ENCODE data around the gene TSSK3. TPM values are rescaled to one million over a fixed set of nuclear protein-coding genes. Genes with fewer than 3 reads are reported as not detected.

Gene TSSK3
- total and polyA plus RNA-seq, 4 donors: 0.14 to 0.50 TPM; not detected in 2

DNA sequence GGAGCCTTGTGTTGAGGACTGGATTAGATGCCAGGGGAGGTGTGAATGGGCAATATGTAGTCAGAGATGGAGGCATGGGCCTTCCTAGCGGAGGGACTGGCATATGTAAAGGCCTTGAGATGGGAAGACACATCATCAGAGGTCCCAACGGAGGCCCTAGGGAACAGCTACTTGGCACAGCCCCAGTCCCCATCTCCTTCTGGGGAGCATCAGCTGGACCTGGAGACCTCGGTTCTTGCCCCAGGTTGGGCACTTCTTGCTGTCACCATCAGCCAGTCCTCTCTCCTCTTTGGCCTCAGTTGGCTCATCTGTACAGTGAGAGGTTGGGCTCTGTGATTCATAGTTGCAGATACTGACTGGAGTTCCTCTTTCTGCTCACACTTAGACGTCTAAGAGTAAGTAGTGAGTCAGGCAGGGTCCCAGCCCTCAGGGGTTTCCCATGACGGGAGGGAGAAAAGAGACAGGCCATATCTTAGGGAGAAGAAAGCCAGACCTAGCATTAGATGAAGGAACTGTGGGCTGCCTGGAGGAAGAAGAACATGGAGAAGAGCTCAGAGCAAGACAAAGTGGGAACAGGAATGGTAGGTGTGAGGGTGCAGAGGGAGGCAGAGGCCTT lies 22.9 kb upstream of the TSSK3 start (continued):
- TF ChIP-seq, protein P1, sequence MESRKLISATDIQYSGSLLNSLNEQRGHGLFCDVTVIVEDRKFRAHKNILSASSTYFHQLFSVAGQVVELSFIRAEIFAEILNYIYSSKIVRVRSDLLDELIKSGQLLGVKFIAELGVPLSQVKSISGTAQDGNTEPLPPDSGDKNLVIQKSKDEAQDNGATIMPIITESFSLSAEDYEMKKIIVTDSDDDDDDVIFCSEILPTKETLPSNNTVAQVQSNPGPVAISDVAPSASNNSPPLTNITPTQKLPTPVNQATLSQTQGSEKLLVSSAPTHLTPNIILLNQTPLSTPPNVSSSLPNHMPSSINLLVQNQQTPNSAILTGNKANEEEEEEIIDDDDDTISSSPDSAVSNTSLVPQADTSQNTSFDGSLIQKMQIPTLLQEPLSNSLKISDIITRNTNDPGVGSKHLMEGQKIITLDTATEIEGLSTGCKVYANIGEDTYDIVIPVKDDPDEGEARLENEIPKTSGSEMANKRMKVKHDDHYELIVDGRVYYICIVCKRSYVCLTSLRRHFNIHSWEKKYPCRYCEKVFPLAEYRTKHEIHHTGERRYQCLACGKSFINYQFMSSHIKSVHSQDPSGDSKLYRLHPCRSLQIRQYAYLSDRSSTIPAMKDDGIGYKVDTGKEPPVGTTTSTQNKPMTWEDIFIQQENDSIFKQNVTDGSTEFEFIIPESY (IDR thresholded peaks at IDR 0.05): no peak
- TF ChIP-seq FOXA2 (IDR thresholded peaks at IDR 0.05) (no peak), EGR1 (IDR thresholded peaks at IDR 0.05; ENCODE audit: low read depth in 2 of 2) (no peak), TAF1 (conservative IDR thresholded peaks at IDR 0.05) (no peak), RXRA (IDR thresholded peaks at IDR 0.05) (no peak), YY1 (IDR thresholded peaks at IDR 0.05) (no peak)

DNA sequence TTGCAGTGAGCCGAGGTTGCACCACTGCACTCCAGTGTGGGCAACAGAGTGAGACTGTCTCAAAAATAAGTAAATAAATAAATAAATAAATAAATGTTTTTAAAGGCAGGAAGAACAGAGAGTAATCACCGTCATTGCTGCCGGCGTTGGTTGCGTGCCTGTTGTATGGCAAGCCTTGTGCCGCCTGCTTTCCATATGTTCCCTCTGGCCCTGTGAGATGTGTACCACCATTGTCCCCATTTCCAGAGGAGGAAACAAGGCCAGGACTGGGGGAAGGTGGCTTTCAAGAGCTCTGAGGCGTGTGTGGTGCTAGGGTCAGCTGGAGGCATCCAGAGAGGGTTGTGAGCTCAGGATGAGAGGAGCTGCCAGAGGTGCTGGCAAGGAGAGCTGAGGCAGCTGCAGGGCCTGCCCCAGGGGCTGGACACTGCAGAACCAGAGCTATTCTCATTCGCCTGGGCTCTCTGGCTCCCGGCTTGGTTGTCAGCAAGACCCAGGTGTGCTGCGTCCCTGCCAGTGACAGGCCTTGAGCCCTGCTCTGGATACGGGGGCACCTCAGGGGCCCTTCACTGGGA lies 21.1 kb upstream of the TSSK3 start:
- Histone ChIP-seq H3K36me3 (ENCODE audit: control insufficient read depth in 4 of 4, insufficient read depth in 3 of 4, low read depth in 1 of 4, low read length in 3 of 4) (no peaks in the 10 kb centered on the region), H3K9me3 (ENCODE audit: control insufficient read depth in 4 of 4, low read length in 3 of 4) (no peaks in the 10 kb centered on the region), H3K9ac (ENCODE audit: low read depth in 1 of 2, low read length in 2 of 2) (no peak overlapping the region), H3K27me3 (ENCODE audit: control insufficient read depth in 4 of 4, insufficient read depth in 4 of 4, low read length in 3 of 4) (no peaks in the 10 kb centered on the region), H3K4me3 (ENCODE audit: low read depth in 1 of 3, low read length in 3 of 3) (no peak overlapping the region), H3K27ac (ENCODE audit: low read depth in 1 of 2, low read length in 2 of 2) (no peak overlapping the region), H3K4me1 (ENCODE audit: control insufficient read depth in 4 of 4, insufficient read depth in 4 of 4, low read length in 3 of 4) (peaks cover 2 to 11% (median 5%) of the 10 kb centered on the region in 4 donors)
- WGBS: 95% methylated on average over 11 of the region's 11 CpGs
- TF ChIP-seq, protein P2, sequence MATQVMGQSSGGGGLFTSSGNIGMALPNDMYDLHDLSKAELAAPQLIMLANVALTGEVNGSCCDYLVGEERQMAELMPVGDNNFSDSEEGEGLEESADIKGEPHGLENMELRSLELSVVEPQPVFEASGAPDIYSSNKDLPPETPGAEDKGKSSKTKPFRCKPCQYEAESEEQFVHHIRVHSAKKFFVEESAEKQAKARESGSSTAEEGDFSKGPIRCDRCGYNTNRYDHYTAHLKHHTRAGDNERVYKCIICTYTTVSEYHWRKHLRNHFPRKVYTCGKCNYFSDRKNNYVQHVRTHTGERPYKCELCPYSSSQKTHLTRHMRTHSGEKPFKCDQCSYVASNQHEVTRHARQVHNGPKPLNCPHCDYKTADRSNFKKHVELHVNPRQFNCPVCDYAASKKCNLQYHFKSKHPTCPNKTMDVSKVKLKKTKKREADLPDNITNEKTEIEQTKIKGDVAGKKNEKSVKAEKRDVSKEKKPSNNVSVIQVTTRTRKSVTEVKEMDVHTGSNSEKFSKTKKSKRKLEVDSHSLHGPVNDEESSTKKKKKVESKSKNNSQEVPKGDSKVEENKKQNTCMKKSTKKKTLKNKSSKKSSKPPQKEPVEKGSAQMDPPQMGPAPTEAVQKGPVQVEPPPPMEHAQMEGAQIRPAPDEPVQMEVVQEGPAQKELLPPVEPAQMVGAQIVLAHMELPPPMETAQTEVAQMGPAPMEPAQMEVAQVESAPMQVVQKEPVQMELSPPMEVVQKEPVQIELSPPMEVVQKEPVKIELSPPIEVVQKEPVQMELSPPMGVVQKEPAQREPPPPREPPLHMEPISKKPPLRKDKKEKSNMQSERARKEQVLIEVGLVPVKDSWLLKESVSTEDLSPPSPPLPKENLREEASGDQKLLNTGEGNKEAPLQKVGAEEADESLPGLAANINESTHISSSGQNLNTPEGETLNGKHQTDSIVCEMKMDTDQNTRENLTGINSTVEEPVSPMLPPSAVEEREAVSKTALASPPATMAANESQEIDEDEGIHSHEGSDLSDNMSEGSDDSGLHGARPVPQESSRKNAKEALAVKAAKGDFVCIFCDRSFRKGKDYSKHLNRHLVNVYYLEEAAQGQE (IDR thresholded peaks at IDR 0.05): no peak
- TF ChIP-seq, protein P3, sequence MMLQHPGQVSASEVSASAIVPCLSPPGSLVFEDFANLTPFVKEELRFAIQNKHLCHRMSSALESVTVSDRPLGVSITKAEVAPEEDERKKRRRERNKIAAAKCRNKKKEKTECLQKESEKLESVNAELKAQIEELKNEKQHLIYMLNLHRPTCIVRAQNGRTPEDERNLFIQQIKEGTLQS (IDR thresholded peaks at IDR 0.05): no peak
- TF ChIP-seq JUND (IDR thresholded peaks at IDR 0.05): no peak
- no peak for TF ChIP-seq NR2F2 (IDR thresholded peaks at IDR 0.05)
- no peak for TF ChIP-seq HNF4G (IDR thresholded peaks at IDR 0.05)
- no peak for TF ChIP-seq RAD21 (IDR thresholded peaks at IDR 0.05)
- TF ChIP-seq SP1 (IDR thresholded peaks at IDR 0.05): no peak
- no peak for DNase-seq (ENCODE audit: low spot score)

DNA sequence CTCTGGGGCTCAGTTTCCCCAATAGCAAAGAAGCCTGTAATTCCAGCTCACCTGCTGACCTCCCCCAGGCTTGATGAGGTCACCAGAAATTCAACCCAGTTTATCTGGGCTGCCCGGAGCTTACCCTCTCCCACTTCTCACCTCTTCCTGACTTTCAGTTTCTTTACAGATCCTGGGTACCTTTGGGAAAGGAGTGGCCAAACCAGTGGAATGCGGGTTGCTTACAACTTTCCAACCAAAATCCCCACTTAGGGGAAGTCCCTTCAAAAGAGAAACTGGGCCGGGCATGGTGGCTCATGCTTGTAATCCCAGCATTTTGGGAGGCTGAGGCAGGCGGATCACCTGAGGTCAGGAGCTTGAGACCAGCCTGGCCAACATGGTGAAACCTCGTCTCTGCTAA lies 20.4 kb upstream of the TSSK3 start:
- WGBS: 63% methylated on average over 5 of the region's 5 CpGs
- peaks cover 0 to 5% (median 2%) of the 10 kb centered on the region in 4 donors for H3K4me1 ChIP-seq (ENCODE audit: control insufficient read depth in 4 of 4, insufficient read depth in 4 of 4, low read length in 3 of 4)
- no peak for DNase-seq (ENCODE audit: low spot score)
- H3K9ac ChIP-seq (ENCODE audit: low read depth in 1 of 2, low read length in 2 of 2): no peak overlapping the region
- no peaks in the 10 kb centered on the region for H3K36me3 ChIP-seq (ENCODE audit: control insufficient read depth in 4 of 4, insufficient read depth in 3 of 4, low read depth in 1 of 4, low read length in 3 of 4)
- TF ChIP-seq YY1 (IDR thresholded peaks at IDR 0.05) (no peak), RXRA (IDR thresholded peaks at IDR 0.05) (no peak), HNF4A (conservative IDR thresholded peaks at IDR 0.05) (no peak), TAF1 (conservative IDR thresholded peaks at IDR 0.05) (no peak), NR2F2 (IDR thresholded peaks at IDR 0.05) (no peak), RAD21 (IDR thresholded peaks at IDR 0.05) (no peak), HNF4G (IDR thresholded peaks at IDR 0.05) (no peak), FOXA1 (IDR thresholded peaks at IDR 0.05) (no peak), FOXA2 (IDR thresholded peaks at IDR 0.05) (no peak), SP1 (IDR thresholded peaks at IDR 0.05) (no peak), JUND (IDR thresholded peaks at IDR 0.05) (no peak), EGR1 (IDR thresholded peaks at IDR 0.05; ENCODE audit: low read depth in 2 of 2) (no peak)
- TF ChIP-seq, protein P1 (IDR thresholded peaks at IDR 0.05): no peak
- TF ChIP-seq, protein P4, sequence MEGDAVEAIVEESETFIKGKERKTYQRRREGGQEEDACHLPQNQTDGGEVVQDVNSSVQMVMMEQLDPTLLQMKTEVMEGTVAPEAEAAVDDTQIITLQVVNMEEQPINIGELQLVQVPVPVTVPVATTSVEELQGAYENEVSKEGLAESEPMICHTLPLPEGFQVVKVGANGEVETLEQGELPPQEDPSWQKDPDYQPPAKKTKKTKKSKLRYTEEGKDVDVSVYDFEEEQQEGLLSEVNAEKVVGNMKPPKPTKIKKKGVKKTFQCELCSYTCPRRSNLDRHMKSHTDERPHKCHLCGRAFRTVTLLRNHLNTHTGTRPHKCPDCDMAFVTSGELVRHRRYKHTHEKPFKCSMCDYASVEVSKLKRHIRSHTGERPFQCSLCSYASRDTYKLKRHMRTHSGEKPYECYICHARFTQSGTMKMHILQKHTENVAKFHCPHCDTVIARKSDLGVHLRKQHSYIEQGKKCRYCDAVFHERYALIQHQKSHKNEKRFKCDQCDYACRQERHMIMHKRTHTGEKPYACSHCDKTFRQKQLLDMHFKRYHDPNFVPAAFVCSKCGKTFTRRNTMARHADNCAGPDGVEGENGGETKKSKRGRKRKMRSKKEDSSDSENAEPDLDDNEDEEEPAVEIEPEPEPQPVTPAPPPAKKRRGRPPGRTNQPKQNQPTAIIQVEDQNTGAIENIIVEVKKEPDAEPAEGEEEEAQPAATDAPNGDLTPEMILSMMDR (IDR thresholded peaks at IDR 0.05; ENCODE audit: low read depth, low read length, missing input control): no peak
- TF ChIP-seq, protein P5, sequence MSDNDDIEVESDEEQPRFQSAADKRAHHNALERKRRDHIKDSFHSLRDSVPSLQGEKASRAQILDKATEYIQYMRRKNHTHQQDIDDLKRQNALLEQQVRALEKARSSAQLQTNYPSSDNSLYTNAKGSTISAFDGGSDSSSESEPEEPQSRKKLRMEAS (IDR thresholded peaks at IDR 0.05): no peak
- no peaks in the 10 kb centered on the region for H3K27me3 ChIP-seq (ENCODE audit: control insufficient read depth in 4 of 4, insufficient read depth in 4 of 4, low read length in 3 of 4)
- H3K27ac ChIP-seq (ENCODE audit: low read depth in 1 of 2, low read length in 2 of 2): no peak overlapping the region
- H3K9me3 ChIP-seq (ENCODE audit: control insufficient read depth in 4 of 4, low read length in 3 of 4): no peaks in the 10 kb centered on the region
- no peak overlapping the region for H3K4me3 ChIP-seq (ENCODE audit: low read depth in 1 of 3, low read length in 3 of 3)
